NCI-H187 treated with DMSO at 0.1 percent for 48 hours (cell line): ENCODE measurements around the gene ASPRV1.

Experiments used
- DNase-seq: peaks from one replicate; lab custom pipeline; 2025; lab: John Stamatoyannopoulos, UW

The ASPRV1 gene

DNA sequence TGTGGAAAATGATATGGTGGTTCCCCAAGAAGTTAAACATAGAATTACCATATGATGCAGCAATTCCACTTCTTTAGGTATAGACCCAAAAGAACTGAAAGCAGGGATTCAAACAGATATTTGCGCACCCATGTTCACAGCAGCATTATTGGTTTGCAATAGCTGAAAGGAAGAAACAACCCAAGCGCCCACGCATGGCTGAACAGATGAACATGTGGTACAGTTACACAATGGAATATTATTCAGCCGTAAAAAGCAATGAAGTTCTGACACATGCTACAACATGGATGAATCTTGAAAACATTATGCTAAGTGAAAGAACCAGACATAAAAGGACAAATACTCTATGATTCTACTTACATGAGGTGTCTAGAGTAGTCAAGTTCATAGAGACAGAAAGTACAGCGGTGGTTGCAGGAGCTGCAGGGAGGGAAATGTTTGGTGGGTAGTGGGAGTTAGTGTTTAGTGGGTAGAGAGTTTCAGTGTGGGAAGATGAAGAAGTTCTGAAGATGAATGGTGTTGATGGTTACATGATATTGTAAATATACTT, 26.7 kb upstream of the ASPRV1 start:
- DNase-seq = no peak

DNA sequence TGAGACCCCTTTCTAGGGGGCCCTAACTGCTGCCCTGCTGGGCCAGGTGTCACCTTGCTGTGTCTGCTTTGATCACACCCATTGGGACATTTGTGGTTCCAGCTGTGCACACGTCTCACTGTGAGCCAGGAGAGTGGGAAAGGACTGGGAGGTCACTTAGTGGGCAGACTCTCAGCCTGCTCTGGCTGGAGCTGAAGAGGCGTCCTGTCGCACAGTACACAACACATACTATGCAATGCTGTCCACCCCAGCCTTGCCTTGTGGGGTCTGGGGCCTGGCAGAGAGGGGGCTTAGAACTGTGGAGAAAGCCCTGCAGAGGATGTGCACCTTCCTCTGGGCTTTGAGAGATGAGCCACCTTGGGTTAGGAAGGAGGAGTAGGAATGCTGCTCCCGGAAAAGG, 25.3 kb upstream of the ASPRV1 start:
- no peak for DNase-seq

DNA sequence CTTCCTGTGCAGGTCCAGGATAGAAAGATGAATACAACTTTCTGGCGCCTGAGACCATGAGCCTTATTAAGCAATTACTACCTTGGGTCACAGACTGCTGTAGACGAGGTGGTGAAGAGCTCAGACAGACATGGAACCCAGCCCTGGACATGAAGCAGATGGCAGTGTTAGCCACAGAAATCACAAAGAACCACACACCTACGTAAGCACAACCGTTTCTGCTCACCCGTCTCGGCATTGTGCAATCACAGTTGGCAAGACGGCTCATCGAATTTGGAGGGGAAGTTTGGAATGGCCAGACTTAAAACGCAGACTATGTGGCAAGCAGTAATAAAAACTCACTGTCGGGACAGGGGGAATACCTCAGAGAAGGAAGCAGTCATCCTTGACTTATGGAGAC, 24.3 kb upstream of the ASPRV1 start:
- DNase-seq = no peak

DNA sequence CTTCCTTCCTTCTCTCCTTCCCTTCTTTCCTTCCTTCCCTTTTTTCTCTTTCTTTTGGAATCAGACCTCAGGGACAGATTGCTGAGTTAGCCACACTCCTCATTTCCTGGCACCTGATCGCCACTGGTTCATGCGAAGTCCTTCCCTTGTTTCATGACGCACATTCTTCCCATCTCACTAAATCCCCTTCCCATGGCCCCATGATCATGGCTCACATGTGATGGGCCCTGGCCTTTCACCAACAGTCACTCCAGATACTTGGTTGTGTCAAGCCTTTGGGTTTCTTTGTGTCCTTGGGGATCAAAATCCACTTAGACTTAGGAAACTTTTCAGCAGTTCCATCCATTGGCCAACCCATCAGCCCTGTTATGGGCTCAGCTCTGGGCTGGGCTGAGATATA, 23.8 kb upstream of the ASPRV1 start:
- DNase-seq = no peak

DNA sequence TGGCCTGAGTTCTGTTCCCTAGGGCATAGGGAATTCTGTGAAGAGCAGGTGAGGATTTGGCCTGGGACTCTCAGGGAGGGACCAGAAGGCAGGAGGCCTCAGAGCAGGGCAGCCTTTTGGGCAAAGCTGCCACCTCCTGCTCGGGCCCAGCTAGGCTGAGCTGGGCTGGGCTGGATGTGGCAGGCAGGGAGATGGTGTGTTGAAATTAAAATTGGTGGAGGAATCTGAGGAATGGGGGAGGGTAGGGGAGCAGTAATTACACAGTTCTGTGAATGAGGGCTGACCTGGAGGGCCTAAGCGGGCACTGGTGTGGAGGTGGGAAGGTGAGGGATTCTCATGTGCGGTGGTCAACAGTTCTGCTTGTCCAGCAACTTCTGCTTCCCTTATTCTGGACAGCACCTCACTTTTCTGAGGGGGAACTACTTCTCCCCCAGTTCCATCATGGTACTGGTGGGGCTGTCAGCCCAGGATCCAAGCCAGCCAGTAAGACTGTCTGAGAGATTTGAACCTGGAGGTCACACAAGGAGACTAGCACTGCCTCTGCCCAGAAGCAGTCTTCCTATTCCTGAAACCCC, 22.0 kb upstream of the ASPRV1 start:
- DNase-seq = no peak

DNA sequence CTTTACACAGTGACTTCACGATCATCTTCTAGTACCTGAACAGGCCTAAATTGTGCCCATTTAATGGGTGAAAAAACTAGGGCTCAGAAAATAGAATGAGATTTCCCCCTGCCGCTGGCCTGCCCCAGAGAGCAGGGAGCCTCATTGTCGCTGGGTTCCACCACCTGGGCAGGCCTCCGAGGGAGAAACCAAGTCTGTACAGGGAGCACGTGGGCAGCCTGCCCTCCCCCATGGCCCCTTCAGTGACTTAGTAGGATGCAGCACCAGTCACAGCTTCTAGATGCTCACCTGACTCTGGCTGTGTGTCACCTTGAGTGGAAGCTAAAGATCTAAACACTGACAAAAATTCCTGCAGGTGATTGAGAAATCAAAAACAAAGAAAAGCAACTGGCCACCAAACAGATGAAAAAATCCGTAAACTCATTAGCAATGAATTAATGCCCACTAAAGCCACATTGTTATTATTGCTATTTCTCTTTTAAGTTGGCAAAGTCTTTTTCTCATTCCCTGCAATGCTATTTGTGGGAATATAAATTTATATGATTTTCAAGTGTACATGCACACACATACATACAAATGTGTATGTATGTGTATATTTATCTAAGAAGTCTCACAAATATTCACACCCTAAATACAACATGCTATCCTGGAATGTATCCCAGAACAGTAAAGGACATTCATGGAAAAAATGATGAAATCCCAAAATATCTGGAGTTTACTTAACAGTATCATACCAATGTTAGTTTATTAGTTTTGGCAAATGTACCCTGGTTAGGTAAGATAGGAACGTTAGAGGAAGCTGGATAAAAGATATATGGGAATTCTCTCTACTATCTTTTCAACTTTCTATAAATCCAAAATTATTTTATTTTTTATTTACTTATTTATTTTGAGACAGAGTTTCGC, 18.7 kb upstream of the ASPRV1 start:
- no peak for DNase-seq

DNA sequence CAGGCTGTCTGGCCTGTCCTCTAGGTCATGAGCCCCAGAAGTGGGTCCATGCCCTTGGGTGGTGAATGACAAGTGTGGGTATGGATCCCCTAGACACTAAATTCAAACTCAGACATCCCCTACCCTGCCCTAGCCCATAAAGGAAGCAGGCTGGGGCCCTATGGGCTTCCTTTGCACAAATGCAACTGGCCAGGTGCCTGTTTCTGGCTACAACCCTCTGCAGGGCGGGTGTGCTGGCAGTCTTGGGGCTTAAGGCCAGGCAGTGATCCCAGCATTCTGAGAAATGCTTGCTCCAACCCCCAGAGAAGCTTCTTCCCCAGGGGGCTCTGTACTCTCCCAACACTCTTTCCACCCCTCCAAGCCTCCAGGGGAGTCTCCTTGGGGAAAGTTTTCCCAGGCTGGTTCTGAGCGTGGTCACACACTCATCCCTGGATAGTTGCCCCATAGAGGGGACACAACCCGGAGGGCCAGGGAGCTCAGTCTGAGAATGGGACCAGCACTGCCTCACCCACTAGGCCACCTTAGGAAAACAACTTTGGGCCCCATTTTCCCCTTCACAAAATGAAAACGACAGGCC, 16.6 kb upstream of the ASPRV1 start:
- no peak for DNase-seq

DNA sequence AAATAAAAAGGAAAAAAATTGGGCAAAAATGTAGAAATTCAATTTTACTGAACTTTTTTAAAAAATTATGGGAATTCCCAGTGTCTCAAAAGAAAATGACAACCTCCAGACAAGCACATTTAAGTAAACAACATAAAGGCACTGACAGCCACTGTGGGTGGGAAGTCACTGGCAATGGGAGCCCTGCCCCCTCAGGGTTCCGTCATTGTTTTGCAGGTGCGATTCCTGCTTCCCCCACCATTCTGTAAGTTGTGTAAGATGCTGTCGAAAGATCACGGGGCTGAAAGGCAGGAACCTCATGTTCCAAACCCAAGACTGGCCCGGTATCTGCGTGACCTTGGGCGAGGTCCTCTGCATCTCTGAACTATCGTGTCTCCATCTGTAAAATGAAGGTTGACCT, 15.8 kb upstream of the ASPRV1 start:
- DNase-seq = no peak

DNA sequence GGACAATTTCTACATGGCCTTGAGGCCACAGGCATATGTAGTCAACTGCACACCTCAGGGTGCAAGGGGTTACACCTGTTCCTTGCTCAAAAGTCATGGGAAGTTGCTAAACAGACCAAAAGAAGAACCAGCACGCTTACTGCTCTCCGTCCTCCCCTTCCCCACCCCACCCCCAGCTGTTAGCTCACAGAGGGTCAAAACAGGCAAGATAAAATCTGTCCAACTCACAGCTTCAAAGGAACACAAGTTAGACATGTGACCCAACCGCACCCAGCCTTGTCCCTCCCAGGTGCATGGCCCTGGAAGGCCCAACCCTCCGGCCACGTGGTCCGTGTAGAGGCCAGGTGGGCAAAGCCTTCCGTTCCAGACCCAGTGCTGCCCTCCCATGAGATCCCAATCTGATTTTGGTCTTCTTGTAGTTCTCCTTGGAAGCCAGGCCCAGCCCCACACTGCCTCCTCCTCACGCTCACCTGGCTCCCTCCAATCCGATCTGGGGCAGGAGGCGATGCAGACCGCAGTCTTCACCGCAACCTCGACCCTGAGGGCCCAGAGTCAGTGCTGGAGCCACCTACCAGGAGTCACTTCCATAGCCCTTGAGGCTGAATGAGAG, 14.5 kb upstream of the ASPRV1 start:
- no peak for DNase-seq

DNA sequence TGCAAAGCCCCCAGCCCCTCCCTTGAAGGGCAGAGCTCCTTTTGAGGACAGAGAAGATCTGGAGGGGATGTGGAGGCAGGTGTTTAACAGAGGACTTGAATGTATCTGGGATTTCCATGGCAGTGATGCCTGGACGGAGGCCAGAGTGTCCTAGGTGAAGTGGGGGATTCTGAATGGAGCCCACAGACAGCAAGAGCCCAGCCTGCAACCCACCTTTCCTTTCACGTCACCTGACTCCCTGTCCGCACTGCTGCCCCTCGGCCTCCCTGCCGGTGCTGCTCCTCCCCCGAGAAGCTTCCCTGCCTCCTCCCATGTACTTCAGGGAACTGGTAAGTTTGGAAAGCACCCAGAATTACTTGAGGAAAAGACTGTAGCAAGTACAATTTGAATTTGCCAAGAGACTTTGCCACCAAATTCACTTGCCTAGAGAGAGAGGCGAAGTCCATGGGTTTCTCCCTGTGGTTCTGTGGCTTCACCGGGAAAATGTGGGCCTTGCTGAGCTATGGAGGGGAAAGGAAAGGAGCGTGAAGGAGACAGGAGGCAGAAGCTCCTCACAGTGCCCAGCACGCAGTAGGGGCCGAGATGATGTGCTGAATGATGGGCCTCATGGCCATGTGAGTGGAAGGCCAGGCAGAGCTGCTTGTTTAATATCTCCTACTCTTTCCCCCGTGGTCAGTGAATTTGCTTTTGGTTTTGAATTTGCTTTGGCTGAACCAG, 13.9 kb upstream of the ASPRV1 start:
- no peak for DNase-seq

DNA sequence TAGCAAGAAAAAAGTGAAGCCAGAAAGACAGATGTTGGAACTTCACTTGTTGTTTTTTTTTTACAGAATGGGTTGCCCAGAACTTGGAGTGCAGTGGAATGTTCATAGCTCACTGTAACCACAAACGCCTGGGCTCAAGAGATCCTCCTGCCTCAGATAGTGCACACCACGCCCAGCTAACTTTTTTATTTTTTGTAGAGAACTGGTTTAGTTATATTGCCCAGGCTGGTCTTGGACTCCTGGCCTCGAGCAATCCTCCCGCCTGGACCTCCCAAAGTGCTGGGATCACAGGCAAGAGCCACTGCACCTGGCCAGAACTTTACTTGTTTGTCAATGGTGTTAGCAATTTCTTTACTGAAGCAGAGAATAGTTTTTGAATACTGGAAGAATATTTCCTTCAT, 11.9 kb upstream of the ASPRV1 start:
- no peak for DNase-seq

DNA sequence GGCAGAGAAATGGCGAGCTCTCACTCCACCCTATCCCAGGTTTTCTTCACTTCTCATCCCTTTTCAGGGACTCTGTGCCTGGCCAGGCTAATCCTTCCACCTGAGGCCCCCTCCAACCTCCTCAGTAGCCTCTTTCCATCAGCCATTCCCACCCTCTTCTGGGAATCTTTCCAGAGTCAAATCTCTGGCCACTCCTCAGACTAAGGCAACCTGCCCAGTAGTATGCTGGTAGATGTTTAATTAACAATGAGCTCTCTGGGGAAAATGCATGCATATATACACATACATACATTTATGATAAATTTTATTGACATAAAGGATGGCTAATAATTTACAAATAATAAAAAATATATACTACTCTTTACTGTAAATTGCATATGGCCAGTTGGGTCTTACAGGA, 11.4 kb upstream of the ASPRV1 start:
- no peak for DNase-seq

DNA sequence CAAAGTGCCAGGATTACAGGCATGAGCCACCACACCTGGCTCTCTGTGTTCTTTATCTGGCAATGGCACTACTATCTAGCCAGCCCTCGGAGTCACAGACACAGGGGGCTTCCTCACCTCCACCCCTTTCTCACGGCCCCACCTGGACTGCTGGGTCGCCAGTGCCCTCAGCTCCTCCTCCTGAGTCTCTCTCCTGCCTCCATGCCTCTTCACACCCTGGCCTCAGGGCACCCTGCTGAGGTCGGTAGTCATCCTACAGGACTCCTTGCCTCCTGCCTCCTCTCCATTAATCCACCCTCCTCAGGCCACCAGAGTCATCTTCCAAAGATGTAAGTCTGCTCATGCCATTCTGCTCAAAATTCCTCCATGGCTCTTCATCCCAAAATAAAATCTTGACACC, 8.6 kb upstream of the ASPRV1 start:
- DNase-seq = no peak

DNA sequence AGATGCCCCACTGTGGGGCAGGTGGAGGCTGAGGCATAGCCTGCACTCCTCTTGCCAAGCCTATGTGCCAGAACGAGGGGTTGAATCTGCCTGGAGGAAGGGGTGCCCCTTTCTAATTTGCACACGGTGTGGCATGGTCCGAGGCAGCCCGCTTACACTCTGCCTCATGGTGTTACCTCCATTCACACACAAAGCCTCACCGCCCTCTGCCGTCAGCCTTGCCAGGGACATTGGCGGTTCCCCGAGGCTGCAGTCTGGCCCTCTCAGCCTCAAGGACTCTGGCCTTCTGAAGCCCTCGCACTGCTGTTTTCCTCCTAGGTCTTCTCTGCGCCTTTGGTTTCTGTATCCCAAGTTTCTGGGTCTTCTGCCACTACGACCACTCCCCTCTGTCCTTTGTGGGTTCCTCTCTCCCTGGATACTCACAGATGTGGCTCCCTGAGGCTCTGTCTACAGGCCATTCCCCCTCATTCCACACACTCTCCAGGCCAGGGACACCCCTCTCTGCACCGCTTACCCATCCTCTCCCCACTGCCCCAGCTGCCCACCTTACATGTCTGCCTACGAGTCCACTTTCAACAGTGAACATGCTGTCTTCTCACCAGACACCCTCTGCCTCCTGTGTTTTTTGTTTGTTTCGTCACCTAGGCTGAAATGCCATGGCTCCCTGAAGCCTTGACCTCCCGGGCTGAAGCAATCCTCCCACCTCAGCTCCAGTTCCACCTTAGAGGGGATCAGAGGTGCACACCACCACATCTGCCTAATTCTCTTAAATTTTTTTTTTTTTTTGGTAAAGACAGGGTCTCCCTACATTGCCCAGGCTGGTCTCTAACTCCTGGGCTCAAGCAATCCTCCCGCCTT, 7.9 kb upstream of the ASPRV1 start:
- DNase-seq = no peak

DNA sequence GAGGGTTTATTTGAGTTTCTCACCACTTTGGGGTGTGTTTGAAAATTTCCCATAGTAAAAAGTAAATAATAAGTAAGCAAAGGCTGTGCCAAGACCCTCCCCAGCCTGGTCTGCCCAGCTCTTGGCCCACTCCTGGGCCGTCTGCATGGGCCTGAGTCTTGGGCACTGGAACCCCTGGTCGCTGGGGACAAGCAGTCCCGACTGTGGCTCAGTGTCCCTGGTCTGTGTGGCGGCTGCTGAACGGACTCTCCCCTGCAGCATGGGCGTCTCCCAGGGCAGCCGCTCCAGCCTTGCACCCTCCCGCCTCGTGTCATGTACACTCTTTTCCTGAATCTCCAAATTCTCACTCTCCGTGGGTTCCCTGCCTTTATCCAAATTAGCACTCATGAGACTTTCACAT, 7.2 kb upstream of the ASPRV1 start:
- no peak for DNase-seq

DNA sequence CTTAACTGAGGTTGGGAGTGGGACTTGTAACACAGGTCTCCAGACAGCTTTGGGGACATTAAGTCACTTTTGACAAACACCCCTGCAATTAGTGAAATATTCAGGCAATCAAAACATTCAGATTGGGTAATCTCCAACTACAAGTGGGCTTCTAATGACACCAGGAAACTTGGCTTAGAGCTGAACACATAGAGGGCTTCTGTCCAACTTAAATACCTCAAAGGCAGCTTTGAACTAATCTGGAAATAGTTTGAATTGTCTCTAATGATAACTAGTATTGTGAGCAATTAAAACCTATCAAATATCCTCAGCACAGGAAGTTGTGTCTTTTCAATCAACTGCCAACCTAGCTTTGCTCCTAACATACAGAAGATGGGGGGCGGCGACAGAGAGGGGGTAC, 5.1 kb upstream of the ASPRV1 start:
- no peak for DNase-seq

DNA sequence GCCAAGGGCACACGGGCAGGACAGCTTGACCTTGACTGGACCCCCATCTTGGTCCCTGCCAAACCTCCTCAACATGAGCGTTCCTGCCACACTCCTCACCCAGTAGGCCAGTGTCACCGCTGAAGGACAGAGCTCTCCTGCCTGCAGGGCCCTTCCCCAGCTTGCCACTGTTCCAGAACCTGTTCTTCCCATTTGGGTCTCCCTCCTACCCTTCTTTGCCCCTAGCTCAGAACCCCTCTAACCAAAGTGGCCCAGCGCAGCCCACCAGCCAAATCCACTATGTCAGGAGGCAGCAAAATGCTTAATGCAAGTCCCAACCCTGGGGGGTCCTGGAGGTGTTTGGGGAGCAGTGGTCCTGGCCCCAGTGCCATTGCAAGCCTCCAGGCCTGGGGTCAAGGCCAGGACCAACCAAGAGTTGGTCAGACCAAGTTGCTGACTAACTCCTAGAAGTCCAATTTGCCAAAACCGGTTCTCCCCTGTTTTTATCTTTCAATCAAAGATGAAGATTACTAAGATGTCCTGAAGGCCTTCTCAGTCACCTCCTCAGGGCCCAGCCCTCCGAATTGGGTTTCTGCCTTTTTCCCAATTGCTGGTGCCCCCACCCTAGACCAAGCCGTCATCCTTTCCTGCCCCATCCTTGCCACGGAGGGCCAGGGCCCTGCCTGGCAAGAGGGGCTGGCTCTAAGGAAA, 4.5 kb upstream of the ASPRV1 start:
- DNase-seq = no peak

DNA sequence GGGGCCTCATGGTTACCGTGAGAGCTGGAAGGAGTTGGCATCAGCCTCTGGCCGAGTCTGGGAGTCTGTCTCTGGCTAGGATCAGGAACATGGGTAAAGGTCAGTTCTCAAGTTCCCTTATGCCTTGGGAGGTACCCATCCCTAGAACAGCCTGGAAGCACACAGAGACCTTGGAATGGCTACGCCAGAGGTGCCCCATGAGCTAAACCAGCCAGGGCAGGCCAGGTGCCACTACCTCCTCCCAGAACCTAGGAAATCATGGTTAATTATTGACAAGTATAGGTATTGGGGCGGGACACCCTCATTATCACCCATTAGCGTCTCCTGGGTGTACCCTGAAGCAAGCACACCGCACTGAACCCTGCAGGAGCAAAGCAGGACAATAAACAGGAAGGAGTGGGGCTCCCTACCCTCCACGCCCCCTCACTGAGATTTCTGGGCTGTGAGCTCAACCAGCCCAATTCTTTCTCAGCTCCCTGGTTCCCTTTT, 3.0 kb upstream of the ASPRV1 start:
- no peak for DNase-seq

DNA sequence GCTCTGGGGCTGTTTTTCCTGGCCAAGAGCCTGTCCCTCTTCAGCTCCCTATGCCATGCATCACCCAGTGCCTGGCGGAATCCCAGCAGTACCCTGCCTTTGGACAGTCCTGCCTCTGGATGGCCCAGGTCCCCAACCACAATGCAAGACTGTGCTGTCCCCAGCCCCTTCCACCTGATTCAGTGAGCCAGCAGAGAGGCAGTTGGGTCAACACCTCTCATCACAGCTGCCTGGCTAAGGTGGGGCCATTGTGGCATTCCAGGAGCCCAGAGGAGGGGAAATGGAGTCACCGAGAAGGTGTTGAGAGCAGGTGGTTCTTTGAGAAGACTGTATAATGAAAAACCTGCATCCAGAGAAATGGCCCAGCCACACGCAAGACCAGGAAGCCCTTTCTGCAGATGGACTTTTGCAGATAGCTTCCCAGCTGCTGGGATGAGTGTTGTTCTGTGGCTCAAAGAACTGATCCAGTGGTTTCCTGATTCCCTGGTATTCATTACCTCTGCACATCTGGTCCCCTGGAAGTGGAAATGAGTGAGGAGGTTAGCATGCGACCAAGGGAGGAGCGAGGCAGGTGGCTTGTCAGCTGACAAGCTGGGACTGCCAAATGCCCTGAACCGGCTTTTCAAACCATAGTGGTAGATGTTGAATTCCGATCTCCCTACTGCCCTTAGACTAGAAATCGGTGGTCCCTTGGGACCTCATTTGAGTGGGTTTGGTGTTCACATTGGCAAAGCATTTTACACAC, 1.7 kb upstream of the ASPRV1 start:
- DNase-seq = no peak

DNA sequence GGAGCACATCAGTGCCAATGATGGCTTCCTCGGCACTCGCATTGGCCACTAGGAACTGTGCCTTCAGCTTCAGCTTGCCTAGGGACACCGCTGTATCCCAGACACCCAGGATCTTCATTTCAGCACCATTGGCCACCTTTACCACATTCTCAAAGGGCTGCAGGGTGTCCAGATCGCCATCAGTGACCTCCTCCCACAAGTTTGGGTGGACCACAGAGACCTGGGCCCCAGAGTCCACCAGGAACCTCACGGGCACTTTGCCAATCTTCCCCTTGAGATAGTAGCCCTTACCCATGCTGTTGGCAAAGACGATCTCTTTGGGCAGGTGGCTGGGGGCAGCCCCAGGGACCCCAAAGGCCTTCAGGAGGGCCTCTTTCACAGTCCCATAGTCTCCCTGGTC, 610 bp downstream of the ASPRV1 start:
- no peak for DNase-seq
